ENCODE results near the gene WNT7B.

GRCh38 chr22:46017166-46017565 lies 40.2 kb upstream of the WNT7B start:
- TF ChIP-seq CTCF (conservative IDR thresholded peaks at IDR 0.05) (no peak), EZH2 (IDR thresholded peaks at IDR 0.05; ENCODE audit: low read depth) (no peak)

All from PC-9 (cell line).